HEK293 (cell line): Measurements from ENCODE around the gene BBIP1.
A peak's percentile ranks its signal among the peaks of the same experiment; 100 is the strongest.
"Not testable (repeated sequence)": the region's sequence is repeated elsewhere in the genome, so short reads cannot be mapped to it uniquely, and the experiment has no call there.

Source experiments
- CTCF ChIA-PET: fragments of 350-600 bp; formaldehyde crosslinking; extraction: SDS; loops from one replicate; lab custom pipeline; 2021; ENCODE audit warnings: antibody characterized with exemption; lab: Yijun Ruan, JAX
- POLR2A ChIA-PET: fragments of 300-600 bp; formaldehyde crosslinking; extraction: SDS; loops from one replicate; lab custom pipeline; 2020; ENCODE audit warnings: antibody characterized with exemption, inconsistent platforms; lab: Yijun Ruan, JAX
- H3K27ac ChIP-seq: fragments of 200-500 bp; sonication (Bioruptor generic); 2 replicates; pipeline ENCODE4 v1.5.1; 2014; ENCODE audit warnings: low read depth, low read length, control low read depth, inconsistent platforms; ENCODE audit errors: extremely low read depth
- H3K36me3 ChIP-seq, 2 experiments: fragments of 200-500 bp in 1 of 2; sonication (Bioruptor generic) in 1 of 2; 1 replicate in 1 of 2; 2 replicates in 1 of 2; pipeline ENCODE4 v1.5.1; 2014 to 2017; ENCODE audit warnings: inconsistent platforms in 2 of 2, low read length in 2 of 2; ENCODE audit not compliant: control insufficient read depth in 2 of 2, insufficient read depth in 1 of 2
- H3K4me1 ChIP-seq: fragments of 200-500 bp; sonication (Bioruptor generic); 2 replicates; pipeline ENCODE4 v1.5.1; 2014; ENCODE audit warnings: mild to moderate bottlenecking, low read length, inconsistent platforms; ENCODE audit not compliant: control insufficient read depth, insufficient read depth
- H3K4me3 ChIP-seq: 2 replicates; pipeline ENCODE4 v1.5.1; 2011; ENCODE audit warnings: low read depth, mild to moderate bottlenecking, control low read depth, low read length, moderate library complexity
- H3K9me3 ChIP-seq: fragments of 200-500 bp; sonication (Bioruptor generic); 2 replicates; pipeline ENCODE4 v1.5.1; 2014; ENCODE audit warnings: low read depth, low read length, inconsistent platforms; ENCODE audit not compliant: control insufficient read depth, insufficient read depth
- AEBP2 ChIP-seq: fragments of 450-650 bp; formaldehyde crosslinking; IDR thresholded peaks from 2 replicates; pipeline ENCODE4 v1.5.1; 2016; ENCODE audit warnings: missing biosample characterization, missing genetic modification characterization, borderline replicate concordance
- EGR2 ChIP-seq: fragments of 450-650 bp; formaldehyde crosslinking; IDR thresholded peaks from 2 replicates; pipeline ENCODE4 v1.5.1; 2016; ENCODE audit warnings: low read depth, missing biosample characterization, missing genetic modification characterization
- HIC1 ChIP-seq: fragments of 450-650 bp; formaldehyde crosslinking; IDR thresholded peaks from 2 replicates; pipeline ENCODE4 v1.5.1; 2016; ENCODE audit warnings: missing biosample characterization, missing genetic modification characterization
- HOXC10 ChIP-seq: sonication (generic); formaldehyde crosslinking; IDR thresholded peaks from 2 replicates; pipeline ENCODE4 v1.8.1; 2023; ENCODE audit warnings: mild to moderate bottlenecking, missing genetic modification reagents
- KLF10 ChIP-seq: fragments of 450-650 bp; IDR thresholded peaks from 2 replicates; pipeline ENCODE4 v1.5.1; 2018; ENCODE audit warnings: missing biosample characterization, mild to moderate bottlenecking, missing genetic modification characterization
- KLF7 ChIP-seq: fragments of 450-650 bp; formaldehyde crosslinking; IDR thresholded peaks from 2 replicates; pipeline ENCODE4 v1.5.1; 2016; ENCODE audit warnings: missing biosample characterization, missing genetic modification characterization, borderline replicate concordance
- SCRT2 ChIP-seq: fragments of 450-650 bp; formaldehyde crosslinking; IDR thresholded peaks from 2 replicates; pipeline ENCODE4 v1.5.1; 2016; ENCODE audit warnings: missing biosample characterization, missing genetic modification characterization
- ZNF121 ChIP-seq: fragments of 450-650 bp; formaldehyde crosslinking; IDR thresholded peaks from 2 replicates; pipeline ENCODE4 v1.5.1; 2016; ENCODE audit warnings: missing biosample characterization, missing genetic modification characterization
- ZNF174 ChIP-seq: fragments of 450-650 bp; formaldehyde crosslinking; IDR thresholded peaks from 2 replicates; pipeline ENCODE4 v1.5.0; 2017; ENCODE audit warnings: missing biosample characterization, mild to moderate bottlenecking, missing genetic modification characterization
- ZNF19 ChIP-seq: fragments of 450-650 bp; formaldehyde crosslinking; IDR thresholded peaks from 2 replicates; pipeline ENCODE4; 2016; ENCODE audit warnings: missing biosample characterization, missing genetic modification characterization, low read depth
- ZNF202 ChIP-seq: fragments of 450-650 bp; formaldehyde crosslinking; IDR thresholded peaks from 2 replicates; pipeline ENCODE4 v1.5.1; 2016; ENCODE audit warnings: missing biosample characterization, missing genetic modification characterization, borderline replicate concordance
- ZNF26 ChIP-seq: fragments of 450-650 bp; formaldehyde crosslinking; IDR thresholded peaks from 2 replicates; pipeline ENCODE4 v1.5.1; 2016; ENCODE audit warnings: missing biosample characterization, missing genetic modification characterization
- ZNF274 ChIP-seq, 2 experiments: fragments of 200-500 bp in 1 of 2; fragments of 450-650 bp in 1 of 2; sonication (Bioruptor generic) in 1 of 2; formaldehyde crosslinking in 1 of 2; IDR thresholded peaks; 2 replicates each; pipeline versions ENCODE4 v1.5.1 to v1.6.1; 2014 to 2016; ENCODE audit warnings: borderline replicate concordance in 1 of 2, inconsistent platforms in 1 of 2, low read length in 1 of 2, missing biosample characterization in 1 of 2, missing genetic modification characterization in 1 of 2
- ZNF433 ChIP-seq: fragments of 450-650 bp; formaldehyde crosslinking; IDR thresholded peaks from 2 replicates; pipeline ENCODE4 v1.5.1; 2016; ENCODE audit warnings: missing biosample characterization, missing genetic modification characterization, low read depth
- ZNF585B ChIP-seq: fragments of 450-650 bp; formaldehyde crosslinking; IDR thresholded peaks from 2 replicates; pipeline ENCODE4 v1.5.1; 2016; ENCODE audit warnings: missing biosample characterization, missing genetic modification characterization
- ZNF600 ChIP-seq: fragments of 450-650 bp; formaldehyde crosslinking; IDR thresholded peaks from 2 replicates; pipeline ENCODE4 v1.5.1; 2016; ENCODE audit warnings: missing biosample characterization, missing genetic modification characterization
- ZNF623 ChIP-seq: fragments of 450-650 bp; formaldehyde crosslinking; IDR thresholded peaks from 2 replicates; pipeline ENCODE4 v1.5.1; 2016; ENCODE audit warnings: missing biosample characterization, missing genetic modification characterization
- ZNF654 ChIP-seq: fragments of 450-650 bp; formaldehyde crosslinking; IDR thresholded peaks from 2 replicates; pipeline ENCODE4 v1.5.1; 2016; ENCODE audit warnings: low read depth, missing biosample characterization, missing genetic modification characterization
- TF ChIP-seq, protein P1 (sequence below): fragments of 450-650 bp; IDR thresholded peaks from 2 replicates; pipeline ENCODE4 v1.5.1; 2018; ENCODE audit warnings: missing biosample characterization, missing genetic modification characterization
- TF ChIP-seq, protein P2 (sequence below): fragments of 450-650 bp; formaldehyde crosslinking; IDR thresholded peaks from 2 replicates; pipeline ENCODE4 v1.5.1; 2017; ENCODE audit warnings: missing biosample characterization, missing genetic modification characterization

BBIP1 gene

DNA sequence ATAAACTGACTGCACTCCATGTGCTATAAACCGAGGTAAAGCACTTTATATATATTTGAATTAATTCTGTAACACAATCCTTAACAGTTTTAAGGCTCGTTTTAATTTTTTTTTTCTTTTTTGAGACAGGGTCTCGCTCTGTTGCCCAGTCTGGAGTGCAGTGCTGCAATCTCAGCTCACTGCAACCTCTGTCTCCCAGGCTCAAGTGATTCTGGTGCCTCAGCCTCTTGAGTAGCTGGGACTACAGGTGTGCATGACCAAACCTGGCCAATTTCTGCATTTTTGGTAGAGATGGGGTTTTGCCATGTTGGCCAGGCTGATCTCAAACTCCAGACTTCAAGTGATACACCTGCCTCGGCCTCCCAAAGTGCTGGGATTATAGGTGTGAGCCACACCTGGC lies 3.4 kb downstream of the BBIP1 start:
- H3K27ac ChIP-seq, CTCF ChIA-PET, H3K9me3 ChIP-seq: not testable (repeated sequence)

DNA sequence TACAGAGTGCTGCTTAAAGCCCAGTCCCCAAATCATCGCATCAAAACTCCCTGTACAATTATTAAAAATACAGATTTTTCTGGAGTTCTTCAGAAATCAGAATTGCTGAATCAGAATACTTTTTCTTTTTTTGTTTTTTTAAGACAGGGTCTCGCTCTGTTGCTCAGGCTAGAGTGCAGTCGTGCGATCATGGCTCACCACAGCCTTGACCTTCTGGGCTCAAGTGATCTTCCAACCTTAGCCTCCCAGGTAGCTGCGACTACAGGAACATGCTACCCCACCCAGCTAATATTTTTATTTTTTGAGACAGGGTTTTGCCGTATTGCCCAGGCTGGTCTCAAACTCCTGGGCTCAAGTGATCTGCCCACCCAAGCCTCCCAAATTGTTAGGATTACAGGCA lies 3.9 kb downstream of the BBIP1 start:
- TF ChIP-seq AEBP2 (tag by site-specific recombination), result no peak
- no peak for TF ChIP-seq EGR2 (tag by site-specific recombination)
- no peak for TF ChIP-seq ZNF19 (tag by site-specific recombination)
- TF ChIP-seq ZNF26 (tag by site-specific recombination), result no peak
- TF ChIP-seq ZNF274 (IDR thresholded peaks at IDR 0.05; ENCODE audit: low read length), result no peak
- TF ChIP-seq ZNF274 (tag by site-specific recombination; IDR thresholded peaks at IDR 0.05; ENCODE audit: borderline replicate concordance), result no peak
- TF ChIP-seq ZNF433 (tag by site-specific recombination), result no peak
- no peak for TF ChIP-seq ZNF202 (tag by site-specific recombination)
- no peak for TF ChIP-seq ZNF623 (tag by site-specific recombination)
- TF ChIP-seq KLF10, result no peak
- no peak for TF ChIP-seq HOXC10 (CRISPR knock-in tag)
- no peak for TF ChIP-seq ZNF585B (tag by site-specific recombination)
- TF ChIP-seq ZNF174 (tag by site-specific recombination), result no peak
- TF ChIP-seq, protein P1, sequence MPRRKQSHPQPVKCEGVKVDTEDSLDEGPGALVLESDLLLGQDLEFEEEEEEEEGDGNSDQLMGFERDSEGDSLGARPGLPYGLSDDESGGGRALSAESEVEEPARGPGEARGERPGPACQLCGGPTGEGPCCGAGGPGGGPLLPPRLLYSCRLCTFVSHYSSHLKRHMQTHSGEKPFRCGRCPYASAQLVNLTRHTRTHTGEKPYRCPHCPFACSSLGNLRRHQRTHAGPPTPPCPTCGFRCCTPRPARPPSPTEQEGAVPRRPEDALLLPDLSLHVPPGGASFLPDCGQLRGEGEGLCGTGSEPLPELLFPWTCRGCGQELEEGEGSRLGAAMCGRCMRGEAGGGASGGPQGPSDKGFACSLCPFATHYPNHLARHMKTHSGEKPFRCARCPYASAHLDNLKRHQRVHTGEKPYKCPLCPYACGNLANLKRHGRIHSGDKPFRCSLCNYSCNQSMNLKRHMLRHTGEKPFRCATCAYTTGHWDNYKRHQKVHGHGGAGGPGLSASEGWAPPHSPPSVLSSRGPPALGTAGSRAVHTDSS, result no peak
- TF ChIP-seq, protein P2, sequence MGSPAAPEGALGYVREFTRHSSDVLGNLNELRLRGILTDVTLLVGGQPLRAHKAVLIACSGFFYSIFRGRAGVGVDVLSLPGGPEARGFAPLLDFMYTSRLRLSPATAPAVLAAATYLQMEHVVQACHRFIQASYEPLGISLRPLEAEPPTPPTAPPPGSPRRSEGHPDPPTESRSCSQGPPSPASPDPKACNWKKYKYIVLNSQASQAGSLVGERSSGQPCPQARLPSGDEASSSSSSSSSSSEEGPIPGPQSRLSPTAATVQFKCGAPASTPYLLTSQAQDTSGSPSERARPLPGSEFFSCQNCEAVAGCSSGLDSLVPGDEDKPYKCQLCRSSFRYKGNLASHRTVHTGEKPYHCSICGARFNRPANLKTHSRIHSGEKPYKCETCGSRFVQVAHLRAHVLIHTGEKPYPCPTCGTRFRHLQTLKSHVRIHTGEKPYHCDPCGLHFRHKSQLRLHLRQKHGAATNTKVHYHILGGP, result no peak
- TF ChIP-seq ZNF654 (tag by site-specific recombination), result no peak
- no peak for TF ChIP-seq ZNF600 (tag by site-specific recombination)
- no peak for TF ChIP-seq KLF7 (tag by site-specific recombination)
- no peak for TF ChIP-seq HIC1
- CTCF ChIA-PET, result no interaction called here
- POLR2A ChIA-PET, result no interaction called here

More for the DNA sequence above, 3.4 kb downstream of the BBIP1 start:
- peaks cover 17% of the 10 kb centered on the region for H3K4me1 ChIP-seq
- H3K4me3 ChIP-seq, H3K36me3 ChIP-seq, POLR2A ChIA-PET: not testable (repeated sequence)
- peak; percentile 96 for TF ChIP-seq ZNF121 (tag by site-specific recombination)
- TF ChIP-seq SCRT2 (tag by site-specific recombination), result peak; percentile 9; the same call in 1 of the 2 replicates

More for the DNA sequence above, 3.9 kb downstream of the BBIP1 start:
- Histone ChIP-seq H3K4me1 (peaks cover 17% of the 10 kb centered on the region), H3K9me3 (no peaks in the 10 kb centered on the region), H3K27ac (no peak overlapping the region), H3K4me3 (no peak overlapping the region), H3K36me3 (no peaks in the 10 kb centered on the region)
